Coronary artery (tissue), 2 donors: Measurements from ENCODE around the gene FILIP1L.
A peak's percentile ranks its signal among the peaks of the same experiment; 100 is the strongest.

Source experiments
- DNase-seq: peaks from one replicate; pipeline ENCODE4 v3.0.0-alpha.2; 2017; ENCODE audit warnings: low spot score
- H3K27ac ChIP-seq, 2 donors: fragments of 200-600 bp; sonication (generic); one replicate each; pipeline ENCODE4 v1.5.1; 2016 to 2019
- H3K4me3 ChIP-seq: fragments of 200-600 bp; sonication (generic); 2 replicates; pipeline ENCODE4 v1.5.1; 2016; ENCODE audit warnings: mild to moderate bottlenecking, moderate library complexity
- CTCF ChIP-seq: fragments of 200-600 bp; sonication (generic); IDR thresholded peaks from one replicate; pipeline ENCODE4 v1.5.1; 2019; ENCODE audit warnings: antibody characterized with exemption

The FILIP1L gene

GRCh38 chr3:99899603-99900002, 214.7 kb downstream of the FILIP1L start:
- DNase-seq, result no peak
- H3K27ac ChIP-seq, result no peak overlapping the region
- TF ChIP-seq CTCF, result no peak
- H3K4me3 ChIP-seq, result no peak overlapping the region

- Histone ChIP-seq H3K27ac (peak overlapping the region in 1 of 2 donors; percentile 2), H3K4me3 (no peak overlapping the region)
- no peak for DNase-seq
- TF ChIP-seq CTCF, result no peak
Observed at GRCh38 chr3:99896482-99896881, 217.8 kb downstream of the FILIP1L start.

DNA sequence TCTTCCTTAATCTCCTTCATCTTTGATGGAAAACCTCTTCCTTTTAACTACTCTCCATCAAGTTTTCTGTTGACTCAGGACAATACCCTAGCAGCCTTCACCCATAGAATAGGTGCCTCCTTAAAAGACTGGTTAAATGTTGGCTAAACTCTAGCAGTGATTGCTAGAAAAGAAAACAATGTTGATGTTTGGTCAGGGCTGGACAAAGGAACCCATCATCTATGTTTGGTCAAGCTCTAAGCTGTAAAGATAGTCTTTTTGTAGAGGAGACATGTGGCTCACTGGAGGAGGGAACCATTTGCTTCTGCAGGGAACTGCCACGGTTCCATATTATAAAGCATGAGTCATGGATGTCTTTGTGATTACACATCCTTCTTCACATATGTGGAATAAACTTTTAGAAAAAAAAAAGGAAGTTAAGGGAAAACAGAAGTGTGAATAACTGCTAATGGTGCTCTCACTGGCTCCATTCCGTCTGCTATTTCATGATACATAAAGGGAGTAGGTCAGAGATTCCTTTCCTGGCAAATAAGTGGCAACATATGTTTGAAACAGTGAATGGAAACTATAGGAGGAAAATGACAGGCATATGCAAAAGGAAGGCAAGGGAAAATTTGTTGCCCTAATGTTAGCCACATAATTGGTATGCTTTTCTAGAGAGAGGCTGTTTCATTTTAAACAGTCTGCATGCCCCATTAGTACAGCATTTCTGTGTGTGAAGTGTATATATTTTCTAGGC, 218.4 kb downstream of the FILIP1L start:
- DNase-seq, result no peak
- no peak for TF ChIP-seq CTCF
- Histone ChIP-seq H3K27ac (peak overlapping the region in 1 of 2 donors; percentile 39), H3K4me3 (no peak overlapping the region)

- H3K27ac ChIP-seq, result peak overlapping the region in 1 of 2 donors; percentile 39
- no peak overlapping the region for H3K4me3 ChIP-seq
- no peak for DNase-seq
- TF ChIP-seq CTCF, result no peak
Observed at GRCh38 chr3:99895131-99895696, 219.1 kb downstream of the FILIP1L start.

DNA sequence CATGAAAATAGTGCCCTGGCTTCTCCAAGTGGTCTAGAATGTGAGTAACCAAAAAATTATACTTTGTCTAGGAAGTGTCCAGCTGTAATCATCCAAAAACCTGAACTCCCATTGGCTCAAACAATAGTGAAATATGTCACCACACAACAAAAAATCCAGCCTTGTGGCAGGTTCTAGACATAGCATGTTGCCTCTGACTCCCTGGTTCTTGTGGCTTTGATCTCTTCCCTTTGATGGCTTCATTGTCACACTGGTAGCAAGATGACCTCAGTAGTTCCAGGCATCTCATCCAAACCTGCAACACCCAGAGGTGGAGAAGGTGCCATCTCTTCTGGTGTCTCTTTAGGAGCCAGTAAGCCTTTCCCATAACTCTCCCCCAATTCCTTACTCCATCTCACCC, 222.0 kb downstream of the FILIP1L start:
- no peak for DNase-seq
- no peak for TF ChIP-seq CTCF
- Histone ChIP-seq H3K4me3 (no peak overlapping the region), H3K27ac (no peak overlapping the region)

DNA sequence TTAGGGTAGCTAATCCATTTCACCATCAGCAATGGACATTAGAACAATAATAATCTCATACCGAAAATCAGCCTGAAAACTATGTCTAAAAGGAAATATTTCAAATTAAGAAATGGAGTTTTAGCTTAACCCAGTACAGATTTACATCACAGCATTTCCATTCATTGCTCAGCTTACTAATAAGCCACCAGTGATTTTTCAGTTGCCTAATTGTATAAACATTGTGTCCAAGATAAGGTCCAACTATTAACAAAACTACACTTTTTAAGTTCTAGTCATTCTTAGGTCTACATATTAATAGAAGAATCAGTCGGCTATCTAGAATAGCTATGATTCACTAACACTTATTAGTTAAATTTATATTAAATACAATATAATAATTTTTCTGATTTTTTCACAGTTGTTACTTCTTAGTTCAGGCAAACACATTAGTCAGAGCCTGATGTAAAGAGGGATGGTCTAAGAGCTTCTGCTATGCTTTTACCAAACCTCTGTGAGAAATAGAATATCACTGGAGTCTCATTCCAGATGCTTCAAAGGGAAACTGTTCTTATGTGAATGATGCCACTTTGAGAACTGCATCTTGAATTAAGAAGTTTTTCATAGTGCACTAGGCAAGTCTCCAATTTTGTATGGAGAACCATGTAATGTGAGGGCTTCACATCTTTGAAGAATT, 222.6 kb downstream of the FILIP1L start:
- Histone ChIP-seq H3K27ac (no peak overlapping the region), H3K4me3 (no peak overlapping the region)
- no peak for TF ChIP-seq CTCF
- DNase-seq, result no peak
